ENCODE measurements around the gene MAFB. TPM values are rescaled to one million over a fixed set of nuclear protein-coding genes. Genes with fewer than 3 reads are reported as not detected.

MAFB gene
- total RNA-seq, 1 donor from 2014 or later = 31.9 TPM

DNA sequence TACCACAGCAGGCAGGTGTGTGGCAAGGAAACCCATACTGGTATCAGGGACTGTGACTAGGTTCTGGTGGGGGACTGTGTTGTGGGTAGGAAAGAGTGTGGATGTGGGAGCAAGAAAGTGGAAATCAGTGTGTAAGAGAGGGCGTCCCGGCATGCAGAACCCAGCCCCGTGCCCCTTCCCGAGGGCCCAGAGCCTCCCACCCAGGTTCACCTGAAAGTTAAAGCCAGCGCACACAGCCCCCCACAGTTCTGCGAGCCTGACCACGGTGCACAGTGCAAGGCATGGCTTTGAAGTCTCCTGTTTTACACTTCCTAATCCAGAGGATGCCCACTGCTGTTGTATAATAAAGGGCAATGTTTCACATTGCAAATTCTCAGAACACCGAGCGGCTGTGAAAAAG, 22.7 kb downstream of the MAFB start:
- no peaks in the 10 kb centered on the region for H3K36me3 Mint-ChIP-seq (ENCODE audit: unreplicated experiment)

DNA sequence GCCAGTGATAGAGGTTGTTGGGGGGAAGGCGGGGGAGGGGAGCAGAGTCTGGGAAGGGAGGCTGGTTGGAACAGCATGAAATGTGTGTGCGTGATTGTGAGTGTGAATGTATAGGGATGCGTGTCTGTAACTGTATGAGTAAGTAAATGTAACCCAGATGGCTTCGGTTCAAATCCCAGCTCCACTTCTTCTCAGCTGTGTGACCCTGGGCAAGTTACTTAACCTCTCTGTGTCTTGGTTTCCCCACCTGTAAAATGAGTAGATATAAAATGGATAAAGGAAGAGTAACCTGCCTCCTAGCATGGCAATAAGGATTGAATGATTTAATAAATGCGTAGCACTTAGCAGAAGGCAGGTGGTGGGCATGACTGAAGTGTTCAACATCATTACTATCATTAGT, 24.1 kb downstream of the MAFB start:
- no peak for DNase-seq (ENCODE audit: extremely low spot score, unreplicated experiment)
- peaks cover 9% of the 10 kb centered on the region for H3K27me3 Mint-ChIP-seq (ENCODE audit: unreplicated experiment)
- H3K9me3 Mint-ChIP-seq (ENCODE audit: unreplicated experiment) = no peaks in the 10 kb centered on the region
- H3K4me3 Mint-ChIP-seq (ENCODE audit: unreplicated experiment) = no peak overlapping the region
- H3K27ac Mint-ChIP-seq (ENCODE audit: unreplicated experiment) = no peak overlapping the region
- H3K4me1 Mint-ChIP-seq (ENCODE audit: unreplicated experiment) = no peaks in the 10 kb centered on the region
- no peaks in the 10 kb centered on the region for H3K36me3 Mint-ChIP-seq (ENCODE audit: unreplicated experiment)
- TF ChIP-seq, protein P1, sequence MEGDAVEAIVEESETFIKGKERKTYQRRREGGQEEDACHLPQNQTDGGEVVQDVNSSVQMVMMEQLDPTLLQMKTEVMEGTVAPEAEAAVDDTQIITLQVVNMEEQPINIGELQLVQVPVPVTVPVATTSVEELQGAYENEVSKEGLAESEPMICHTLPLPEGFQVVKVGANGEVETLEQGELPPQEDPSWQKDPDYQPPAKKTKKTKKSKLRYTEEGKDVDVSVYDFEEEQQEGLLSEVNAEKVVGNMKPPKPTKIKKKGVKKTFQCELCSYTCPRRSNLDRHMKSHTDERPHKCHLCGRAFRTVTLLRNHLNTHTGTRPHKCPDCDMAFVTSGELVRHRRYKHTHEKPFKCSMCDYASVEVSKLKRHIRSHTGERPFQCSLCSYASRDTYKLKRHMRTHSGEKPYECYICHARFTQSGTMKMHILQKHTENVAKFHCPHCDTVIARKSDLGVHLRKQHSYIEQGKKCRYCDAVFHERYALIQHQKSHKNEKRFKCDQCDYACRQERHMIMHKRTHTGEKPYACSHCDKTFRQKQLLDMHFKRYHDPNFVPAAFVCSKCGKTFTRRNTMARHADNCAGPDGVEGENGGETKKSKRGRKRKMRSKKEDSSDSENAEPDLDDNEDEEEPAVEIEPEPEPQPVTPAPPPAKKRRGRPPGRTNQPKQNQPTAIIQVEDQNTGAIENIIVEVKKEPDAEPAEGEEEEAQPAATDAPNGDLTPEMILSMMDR (IDR thresholded peaks at IDR 0.05) = no peak

More for the DNA sequence above, 22.7 kb downstream of the MAFB start:
- DNase-seq (ENCODE audit: extremely low spot score, unreplicated experiment) = no peak
- Mint-ChIP-seq H3K4me3 (ENCODE audit: unreplicated experiment) (no peak overlapping the region), H3K4me1 (ENCODE audit: unreplicated experiment) (no peaks in the 10 kb centered on the region), H3K27me3 (ENCODE audit: unreplicated experiment) (peaks cover 3% of the 10 kb centered on the region), H3K27ac (ENCODE audit: unreplicated experiment) (no peak overlapping the region), H3K9me3 (ENCODE audit: unreplicated experiment) (no peaks in the 10 kb centered on the region)
- TF ChIP-seq, protein P1 (IDR thresholded peaks at IDR 0.05) = no peak

DNA sequence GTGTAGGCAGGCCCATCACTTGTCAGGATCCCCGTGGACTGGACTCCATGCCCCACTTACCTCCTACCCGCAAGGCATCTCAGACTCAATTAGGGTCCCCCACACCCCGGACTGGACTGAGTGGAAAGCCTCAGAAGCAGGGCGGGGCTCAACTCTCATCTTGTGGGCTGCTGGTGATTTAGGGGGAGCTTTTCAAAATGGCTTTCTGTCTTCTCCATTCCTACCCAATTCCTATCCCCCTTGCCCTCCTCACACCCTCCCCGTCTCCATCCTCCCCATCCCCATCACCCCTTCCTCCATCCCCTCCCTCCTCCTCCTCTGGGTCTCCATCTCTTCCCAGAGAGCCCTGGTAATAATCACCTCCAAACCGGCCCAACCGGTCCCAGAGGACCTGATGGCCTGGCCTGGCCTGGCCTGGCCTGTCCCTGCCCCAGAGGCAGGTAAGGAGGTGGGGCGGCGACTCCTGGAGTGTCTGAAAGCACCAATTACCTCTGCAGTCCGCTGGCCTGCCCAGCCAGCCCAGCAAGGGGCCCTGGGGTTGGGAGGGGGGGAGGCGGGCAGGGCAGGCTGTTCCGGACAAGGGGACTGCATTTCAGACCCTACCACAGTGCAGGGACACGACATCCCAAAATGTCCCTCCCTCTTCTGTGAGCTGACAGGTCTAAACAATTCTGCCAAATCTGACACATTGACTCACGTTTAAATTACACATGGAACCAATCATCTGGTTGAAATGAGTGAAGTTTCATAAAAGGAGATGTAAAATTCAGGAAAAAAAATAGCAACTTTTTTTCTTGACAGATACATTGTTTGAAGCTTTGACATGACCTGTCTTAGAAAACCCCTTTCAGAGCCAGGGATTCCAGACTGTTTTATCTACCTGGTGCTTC, 24.8 kb downstream of the MAFB start:
- H3K9me3 Mint-ChIP-seq (ENCODE audit: unreplicated experiment) = no peaks in the 10 kb centered on the region
- H3K4me1 Mint-ChIP-seq (ENCODE audit: unreplicated experiment) = no peaks in the 10 kb centered on the region
- no peaks in the 10 kb centered on the region for H3K36me3 Mint-ChIP-seq (ENCODE audit: unreplicated experiment)
- TF ChIP-seq, protein P1 (IDR thresholded peaks at IDR 0.05) = no peak
- peaks cover 12% of the 10 kb centered on the region for H3K27me3 Mint-ChIP-seq (ENCODE audit: unreplicated experiment)
- H3K4me3 Mint-ChIP-seq (ENCODE audit: unreplicated experiment) = no peak overlapping the region
- DNase-seq (ENCODE audit: extremely low spot score, unreplicated experiment) = no peak
- no peak overlapping the region for H3K27ac Mint-ChIP-seq (ENCODE audit: unreplicated experiment)

DNA sequence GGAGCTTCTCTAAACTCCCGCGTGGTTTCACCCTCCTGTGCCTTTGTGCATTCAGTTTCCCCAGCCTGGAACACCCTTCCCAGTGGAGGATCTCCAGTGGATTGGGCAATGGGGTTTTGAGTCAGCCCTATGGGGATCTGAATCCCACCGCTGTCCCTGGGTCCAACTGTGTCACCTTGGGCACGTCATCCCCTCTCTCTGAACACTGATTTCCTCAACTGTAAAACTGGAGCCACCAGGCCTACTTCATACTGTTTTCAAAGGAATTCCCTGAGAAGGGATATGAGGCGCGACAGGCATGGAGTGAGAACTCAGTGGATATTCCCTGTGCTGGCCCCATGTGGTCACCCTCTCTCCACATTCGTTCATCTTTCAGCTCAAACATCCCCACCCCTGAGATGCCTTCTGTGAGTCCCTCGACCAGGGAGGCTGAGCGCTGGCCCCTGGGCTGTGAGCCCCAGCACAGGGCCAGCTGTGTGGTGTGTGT, 25.7 kb downstream of the MAFB start:
- TF ChIP-seq, protein P1 (IDR thresholded peaks at IDR 0.05) = no peak
- no peak overlapping the region for H3K27ac Mint-ChIP-seq (ENCODE audit: unreplicated experiment)
- no peaks in the 10 kb centered on the region for H3K4me1 Mint-ChIP-seq (ENCODE audit: unreplicated experiment)
- no peak for DNase-seq (ENCODE audit: extremely low spot score, unreplicated experiment)
- H3K4me3 Mint-ChIP-seq (ENCODE audit: unreplicated experiment) = no peak overlapping the region
- H3K36me3 Mint-ChIP-seq (ENCODE audit: unreplicated experiment) = no peaks in the 10 kb centered on the region
- H3K27me3 Mint-ChIP-seq (ENCODE audit: unreplicated experiment) = peaks cover 12% of the 10 kb centered on the region
- no peaks in the 10 kb centered on the region for H3K9me3 Mint-ChIP-seq (ENCODE audit: unreplicated experiment)

DNA sequence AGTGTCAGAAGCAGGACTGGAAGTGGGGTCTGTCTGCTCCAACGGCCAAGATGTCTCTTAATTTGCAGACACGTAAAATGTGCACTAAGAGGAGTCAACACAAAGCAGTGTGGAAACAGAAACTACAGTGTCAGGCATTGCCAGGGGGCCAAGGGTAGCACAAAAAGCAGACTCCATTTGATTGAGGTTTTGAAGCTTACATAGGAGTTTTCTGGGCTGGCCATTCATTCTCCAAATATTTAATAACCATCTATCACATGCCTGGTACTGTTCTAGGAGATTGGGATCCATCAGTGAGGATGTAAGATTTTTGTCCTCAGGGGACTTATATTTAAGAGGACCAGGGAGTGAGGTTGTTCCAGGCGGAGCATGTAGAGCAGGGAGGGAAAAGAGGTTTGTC, 29.5 kb downstream of the MAFB start:
- Mint-ChIP-seq H3K4me3 (ENCODE audit: unreplicated experiment) (no peak overlapping the region), H3K4me1 (ENCODE audit: unreplicated experiment) (peaks cover 10% of the 10 kb centered on the region), H3K27me3 (ENCODE audit: unreplicated experiment) (peaks cover 12% of the 10 kb centered on the region), H3K36me3 (ENCODE audit: unreplicated experiment) (no peaks in the 10 kb centered on the region), H3K9me3 (ENCODE audit: unreplicated experiment) (no peaks in the 10 kb centered on the region), H3K27ac (ENCODE audit: unreplicated experiment) (no peak overlapping the region)
- TF ChIP-seq, protein P1 (IDR thresholded peaks at IDR 0.05) = no peak
- DNase-seq (ENCODE audit: extremely low spot score, unreplicated experiment) = no peak

Measured in osteocyte (in vitro differentiated cells).